SK-N-MC (cell line): ENCODE data around the gene GAPDH.
A peak's percentile ranks its signal among the peaks of the same experiment; 100 is the strongest.

Source experiments
- DNase-seq: peaks from one replicate; pipeline ENCODE4 v3.0.0-alpha.2; 2011; ENCODE audit warnings: low read depth, low spot score
- H3K27ac ChIP-seq: fragments of 200-600 bp; sonication (generic); 2 replicates; pipeline ENCODE4 v1.5.1; 2016; ENCODE audit warnings: mixed run types
- H3K36me3 ChIP-seq: fragments of 200-600 bp; sonication (generic); 2 replicates; pipeline ENCODE4 v1.6.1; 2017; ENCODE audit warnings: antibody characterized with exemption, low read length, mixed read lengths; ENCODE audit not compliant: insufficient read depth
- H3K4me3 ChIP-seq: fragments of 200-600 bp; sonication (generic); 2 replicates; pipeline ENCODE4 v1.5.1; 2016
- H3K9ac ChIP-seq: fragments of 200-600 bp; sonication (generic); 2 replicates; pipeline ENCODE4 v1.8.0; 2017; ENCODE audit warnings: mixed run types, mixed read lengths; ENCODE audit not compliant: insufficient read length
- H3K9me3 ChIP-seq: fragments of 200-600 bp; sonication (generic); 2 replicates; pipeline ENCODE4 v1.6.1; 2017; ENCODE audit warnings: low read depth, mild to moderate bottlenecking, antibody characterized with exemption, low read length, moderate library complexity, mixed read lengths
- EZH2 ChIP-seq: fragments of 200-600 bp; sonication (generic); IDR thresholded peaks from one replicate; pipeline ENCODE4 v1.6.1; 2017; ENCODE audit warnings: antibody characterized with exemption
- FOXP2 ChIP-seq: optimal IDR thresholded peaks from 2 replicates; pipeline ENCODE3; 2011; ENCODE audit warnings: mild to moderate bottlenecking, moderate library complexity; ENCODE audit not compliant: insufficient read depth; ENCODE audit errors: extremely low read length, control extremely low read depth
- POLR2AphosphoS5 ChIP-seq: IDR thresholded peaks from 2 replicates; pipeline ENCODE4 v1.6.1; 2012; ENCODE audit warnings: mild to moderate bottlenecking, low read depth, low read length, borderline replicate concordance

Gene GAPDH

GRCh38 chr12:6538420-6539313, 4.3 kb downstream of the GAPDH start:
- TF ChIP-seq POLR2AphosphoS5 (peak; percentile 79), EZH2 (no peak), FOXP2 (no peak)
- no peak overlapping the region for H3K9ac ChIP-seq
- H3K9me3 ChIP-seq, result no peaks in the 10 kb centered on the region
- H3K27ac ChIP-seq, result peak overlapping the region; percentile 60
- peaks cover 41% of the 10 kb centered on the region for H3K36me3 ChIP-seq
- DNase-seq, result no peak
- H3K4me3 ChIP-seq, result no peak overlapping the region

GRCh38 chr12:6539314-6539682, 5.0 kb downstream of the GAPDH start:
- Histone ChIP-seq H3K27ac (peak overlapping the region; percentile 44; the same call in 1 of the 2 replicates), H3K4me3 (no peak overlapping the region), H3K9me3 (no peaks in the 10 kb centered on the region), H3K9ac (no peak overlapping the region), H3K36me3 (peaks cover 41% of the 10 kb centered on the region)
- TF ChIP-seq POLR2AphosphoS5 (no peak; the same call in 1 of the 2 replicates), EZH2 (no peak), FOXP2 (no peak)
- DNase-seq, result no peak

- TF ChIP-seq POLR2AphosphoS5 (no peak), FOXP2 (no peak), EZH2 (no peak)
- H3K4me3 ChIP-seq, result peak overlapping the region; percentile 76
- DNase-seq, result no peak
- H3K27ac ChIP-seq, result peak overlapping the region; percentile 44; the same call in 1 of the 2 replicates
- H3K9me3 ChIP-seq, result no peaks in the 10 kb centered on the region
- no peak overlapping the region for H3K9ac ChIP-seq
- H3K36me3 ChIP-seq, result peaks cover 41% of the 10 kb centered on the region
Observed at GRCh38 chr12:6539707-6540134, 5.4 kb downstream of the GAPDH start.

GRCh38 chr12:6540181-6540877, 6.0 kb downstream of the GAPDH start:
- Histone ChIP-seq H3K9me3 (no peaks in the 10 kb centered on the region), H3K9ac (no peak overlapping the region), H3K4me3 (peak overlapping the region; percentile 76), H3K36me3 (peaks cover 35% of the 10 kb centered on the region), H3K27ac (peak overlapping the region; percentile 40; the same call in 1 of the 2 replicates)
- TF ChIP-seq FOXP2 (no peak), EZH2 (no peak), POLR2AphosphoS5 (no peak; the same call in 1 of the 2 replicates)
- no peak for DNase-seq

GRCh38 chr12:6541371-6542165, 7.3 kb downstream of the GAPDH start:
- H3K9me3 ChIP-seq, result no peaks in the 10 kb centered on the region
- peaks cover 22% of the 10 kb centered on the region for H3K36me3 ChIP-seq
- TF ChIP-seq FOXP2, result no peak
- DNase-seq, result no peak
- peak overlapping the region; percentile 40; the same call in 1 of the 2 replicates for H3K27ac ChIP-seq
- H3K9ac ChIP-seq, result no peak overlapping the region
- no peak overlapping the region for H3K4me3 ChIP-seq

- H3K27ac ChIP-seq, result peak overlapping the region; percentile 14; the same call in 1 of the 2 replicates
- TF ChIP-seq EZH2, result no peak
- no peak for TF ChIP-seq FOXP2
- no peak for TF ChIP-seq POLR2AphosphoS5
- peaks cover 14% of the 10 kb centered on the region for H3K36me3 ChIP-seq
- H3K9me3 ChIP-seq, result no peaks in the 10 kb centered on the region
- H3K9ac ChIP-seq, result no peak overlapping the region
- DNase-seq, result no peak
- no peak overlapping the region for H3K4me3 ChIP-seq
Observed at GRCh38 chr12:6542209-6543009, 8.1 kb downstream of the GAPDH start.

GRCh38 chr12:6546016-6546415, 11.7 kb downstream of the GAPDH start:
- TF ChIP-seq POLR2AphosphoS5, result no peak
- TF ChIP-seq FOXP2, result no peak
- no peak for TF ChIP-seq EZH2
- no peaks in the 10 kb centered on the region for H3K36me3 ChIP-seq

More at GRCh38 chr12:6546016-6546415, 11.7 kb downstream of the GAPDH start:
- no peak overlapping the region for H3K9ac ChIP-seq
- no peaks in the 10 kb centered on the region for H3K9me3 ChIP-seq
- no peak overlapping the region for H3K27ac ChIP-seq
- DNase-seq, result no peak
- no peak overlapping the region for H3K4me3 ChIP-seq
